HG03159 (cell line): ENCODE data around the gene PDZRN4.
"Not testable (repeated sequence)": the region's sequence is repeated elsewhere in the genome, so short reads cannot be mapped to it uniquely, and the experiment has no call there.

ENCODE experiments used
- ATAC-seq: cut with Tn5 transposase; IDR thresholded peaks from one replicate; pipeline ENCODE4 v1.9.1; 2021; ENCODE audit warnings: mild to moderate bottlenecking, moderate library complexity; ENCODE audit not compliant: unreplicated experiment

Gene PDZRN4

DNA sequence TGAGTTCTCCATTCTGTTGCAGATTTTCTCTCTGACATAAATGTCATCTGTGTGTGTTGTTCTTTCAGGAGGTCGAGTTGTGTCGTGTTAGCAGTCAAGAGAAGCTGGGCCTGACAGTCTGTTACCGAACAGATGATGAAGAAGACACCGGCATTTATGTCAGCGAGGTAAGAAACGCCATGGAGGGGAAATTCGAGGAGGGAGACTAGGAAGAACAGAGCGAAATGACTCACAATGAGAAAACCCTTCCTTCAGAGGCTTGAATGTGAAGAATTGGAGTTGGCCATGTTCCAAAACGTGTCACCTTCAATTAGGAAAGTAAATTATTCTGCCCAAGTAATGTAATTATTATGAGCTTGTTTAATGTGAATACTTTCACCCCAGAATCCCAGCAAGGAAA lies 364.5 kb downstream of the PDZRN4 start:
- no peak for ATAC-seq

DNA sequence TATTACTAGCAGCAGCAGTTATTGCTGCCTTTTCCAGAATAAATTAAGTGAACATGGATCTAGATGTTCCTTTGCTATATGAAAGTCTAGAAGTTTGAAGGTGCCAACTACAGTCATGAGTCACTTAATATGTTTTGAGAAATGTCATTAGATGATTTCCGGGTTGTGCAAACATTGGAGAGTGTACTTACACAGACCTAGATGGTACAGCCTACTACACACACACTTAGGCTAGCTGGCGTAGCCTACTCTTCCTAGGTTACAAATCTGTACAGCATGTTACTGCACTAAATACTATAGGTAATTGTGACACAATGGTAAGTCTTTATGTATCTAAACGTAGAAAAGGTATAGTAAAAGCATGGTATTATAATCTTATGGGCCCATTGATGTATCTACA lies 368.1 kb downstream of the PDZRN4 start:
- ATAC-seq, result no peak

DNA sequence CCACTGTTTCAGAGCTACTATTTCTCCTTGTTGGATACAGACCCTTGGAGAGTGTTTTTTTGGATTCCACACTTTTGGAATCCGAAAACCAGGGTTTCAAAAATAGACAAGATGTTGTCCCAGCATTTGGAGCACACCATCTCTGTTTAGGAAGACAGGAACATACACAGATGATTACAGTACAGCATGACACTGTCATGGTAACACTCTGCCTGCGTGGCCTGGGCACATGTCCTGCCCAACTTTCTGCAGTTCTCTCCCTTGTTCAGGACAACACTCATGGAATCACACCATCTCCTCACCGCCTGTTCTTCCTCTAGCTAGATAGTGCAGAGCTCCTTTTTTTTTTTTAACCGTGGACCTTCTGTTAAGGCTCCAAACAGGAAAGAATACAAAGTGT lies 369.2 kb downstream of the PDZRN4 start:
- no peak for ATAC-seq

DNA sequence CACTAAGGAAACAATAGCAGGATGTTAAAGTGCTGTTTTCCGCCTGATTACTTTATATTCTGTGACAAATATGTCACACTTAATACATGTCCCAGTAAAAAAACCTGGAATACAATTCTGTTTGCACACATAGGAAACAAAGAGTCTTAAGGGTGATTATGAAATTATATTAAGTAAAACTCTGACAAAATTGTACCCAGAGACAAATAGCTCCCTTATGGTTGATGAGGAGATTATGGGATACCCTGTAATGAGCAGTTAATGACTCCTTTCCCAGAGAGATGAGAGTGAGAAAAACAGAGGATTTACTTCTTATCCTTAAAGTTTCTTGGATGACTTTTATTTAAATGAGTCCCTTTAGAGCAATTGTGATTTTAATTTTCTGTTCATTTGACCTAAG lies 370.6 kb downstream of the PDZRN4 start:
- no peak for ATAC-seq

DNA sequence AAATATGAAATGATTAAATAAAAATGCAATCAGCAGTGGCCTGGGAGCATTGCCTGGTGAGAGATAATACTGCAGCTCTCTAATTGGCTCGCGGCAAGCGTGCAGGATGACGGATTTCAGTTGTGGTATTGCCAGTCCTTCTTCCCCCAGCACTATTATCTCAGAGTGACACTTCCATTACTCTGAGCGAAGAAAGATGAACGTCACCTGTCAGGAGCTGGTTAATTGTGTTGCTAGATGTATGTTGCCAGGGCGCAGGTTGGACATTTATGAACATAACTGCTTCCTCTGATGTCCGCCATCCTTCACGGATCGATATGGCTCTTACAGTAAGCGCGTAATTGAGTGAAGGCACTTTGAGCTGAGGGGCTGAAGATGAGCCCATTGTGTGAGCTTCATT lies 374.9 kb downstream of the PDZRN4 start:
- no peak for ATAC-seq

DNA sequence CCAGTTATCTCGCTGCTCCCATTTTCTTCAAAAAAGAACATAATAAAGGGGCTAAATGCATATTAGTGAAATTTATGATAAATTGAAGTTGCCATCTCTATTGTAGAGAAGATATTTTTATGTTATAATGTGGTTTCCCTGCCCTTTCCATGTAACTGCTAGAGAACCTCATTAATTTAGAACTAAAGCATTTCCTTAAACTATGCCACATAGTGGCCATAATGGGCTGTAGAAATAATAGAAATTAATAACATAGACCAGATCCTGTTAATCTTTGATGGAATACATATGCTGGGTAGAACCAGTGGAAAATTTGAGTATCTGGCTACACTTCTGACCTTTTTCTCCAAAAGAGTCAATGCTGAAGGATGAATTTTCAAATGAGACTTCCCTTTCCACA lies 376.7 kb downstream of the PDZRN4 start:
- no peak for ATAC-seq

DNA sequence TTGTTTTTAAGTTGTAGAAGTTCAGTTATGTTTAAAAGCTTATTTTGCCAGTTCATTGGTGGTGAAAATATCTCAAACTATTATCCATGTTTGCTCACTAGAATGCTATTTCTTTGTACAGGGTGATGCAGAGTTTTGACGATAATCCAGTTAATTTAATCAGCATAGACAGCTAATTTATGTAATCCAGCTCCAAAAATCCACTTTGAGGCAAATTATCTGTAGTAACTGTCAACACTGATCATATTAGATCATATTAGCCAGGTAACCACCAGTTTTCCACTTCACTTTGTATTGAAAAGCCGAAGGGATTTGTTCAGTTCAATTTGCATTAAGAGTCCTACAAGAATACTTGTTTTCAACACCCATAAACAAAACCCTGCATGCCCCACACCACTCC lies 378.6 kb downstream of the PDZRN4 start:
- no peak for ATAC-seq

DNA sequence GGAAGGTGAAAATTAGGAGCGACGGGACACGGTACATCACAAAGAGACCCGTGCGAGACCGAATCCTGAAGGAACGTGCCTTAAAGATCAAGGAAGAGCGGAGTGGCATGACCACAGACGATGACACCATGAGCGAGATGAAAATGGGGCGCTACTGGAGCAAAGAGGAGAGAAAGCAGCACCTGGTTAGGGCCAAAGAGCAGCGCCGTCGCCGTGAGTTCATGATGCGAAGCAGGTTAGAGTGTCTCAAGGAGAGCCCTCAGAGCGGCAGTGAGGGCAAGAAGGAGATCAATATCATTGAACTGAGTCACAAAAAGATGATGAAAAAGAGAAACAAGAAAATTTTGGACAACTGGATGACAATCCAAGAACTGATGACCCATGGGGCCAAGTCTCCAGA lies 385.3 kb downstream of the PDZRN4 start:
- ATAC-seq, result no peak

DNA sequence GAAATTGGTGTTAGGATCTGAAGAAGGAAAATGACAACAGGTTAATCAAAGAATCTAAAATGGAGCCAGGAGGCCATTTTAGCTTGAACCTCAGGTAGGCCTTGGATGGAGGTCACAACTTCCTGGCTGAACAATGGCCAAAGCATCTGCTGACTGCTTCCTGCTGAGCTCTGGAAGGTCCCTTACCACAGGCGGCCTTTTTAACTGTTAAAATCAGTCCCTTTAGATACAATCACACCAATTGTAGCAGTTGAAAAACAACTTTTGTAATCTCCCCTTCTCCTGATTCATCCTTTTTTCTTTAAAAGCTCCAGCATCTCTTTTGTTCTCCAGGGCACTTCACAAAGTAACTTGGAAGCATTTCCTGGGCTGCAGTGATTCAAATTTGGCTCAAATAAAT lies 388.8 kb downstream of the PDZRN4 start:
- ATAC-seq, result no peak

DNA sequence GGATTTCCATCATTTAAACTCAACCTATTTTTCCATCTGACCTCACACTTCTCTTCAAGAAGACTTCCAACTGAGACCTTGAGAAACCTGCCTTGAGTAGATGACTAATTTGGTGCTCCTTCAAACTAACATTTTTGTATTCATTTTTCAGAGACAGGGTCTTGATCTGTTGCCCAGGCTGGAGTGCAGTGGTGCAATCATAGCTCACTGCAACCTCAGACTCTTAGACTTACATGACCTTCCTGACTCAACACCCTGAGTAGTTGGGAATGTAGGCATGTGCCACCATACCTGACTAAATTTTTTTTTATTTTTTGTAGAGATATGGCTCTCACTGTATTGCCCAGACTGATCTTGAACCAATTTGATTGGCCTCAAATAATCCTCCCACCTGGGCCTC lies 389.9 kb downstream of the PDZRN4 start:
- ATAC-seq, result no peak

DNA sequence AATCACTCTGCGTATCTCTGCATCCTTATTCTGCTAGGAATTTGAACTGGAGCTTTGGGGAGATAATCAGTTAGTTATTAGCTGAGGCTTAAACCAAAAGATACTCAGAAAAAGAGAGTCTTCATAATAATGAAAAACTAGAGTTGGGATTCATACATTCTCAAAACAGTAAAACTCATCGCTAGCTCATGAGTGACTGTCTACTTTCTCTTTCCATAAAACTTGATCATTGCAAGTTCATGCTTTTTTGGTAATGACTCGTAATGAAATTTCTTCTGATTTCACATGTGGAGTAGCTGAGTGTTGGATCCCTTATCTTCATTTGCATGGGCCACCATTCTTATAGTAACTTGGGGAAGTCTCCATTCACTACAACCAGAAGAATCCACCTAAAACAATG lies 397.7 kb downstream of the PDZRN4 start:
- ATAC-seq, result no peak

DNA sequence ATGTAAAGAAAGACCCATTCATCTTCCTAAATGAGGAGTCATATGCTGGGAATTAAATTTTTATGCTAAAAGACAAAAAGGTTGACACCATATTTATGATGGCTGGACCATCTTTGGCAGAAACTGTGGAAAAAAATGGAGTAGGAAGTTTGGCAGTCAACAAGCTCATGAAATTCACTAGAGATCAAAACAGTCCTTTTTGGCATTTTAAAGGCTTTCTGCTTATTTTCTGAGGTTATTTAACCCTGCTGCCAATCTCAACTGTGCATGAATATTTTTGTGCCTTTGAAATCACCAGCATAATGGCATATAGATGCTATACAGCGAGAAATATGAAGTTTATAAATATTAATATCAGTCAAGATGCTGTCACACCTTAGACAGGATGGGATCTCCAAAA lies 399.5 kb downstream of the PDZRN4 start:
- no peak for ATAC-seq

DNA sequence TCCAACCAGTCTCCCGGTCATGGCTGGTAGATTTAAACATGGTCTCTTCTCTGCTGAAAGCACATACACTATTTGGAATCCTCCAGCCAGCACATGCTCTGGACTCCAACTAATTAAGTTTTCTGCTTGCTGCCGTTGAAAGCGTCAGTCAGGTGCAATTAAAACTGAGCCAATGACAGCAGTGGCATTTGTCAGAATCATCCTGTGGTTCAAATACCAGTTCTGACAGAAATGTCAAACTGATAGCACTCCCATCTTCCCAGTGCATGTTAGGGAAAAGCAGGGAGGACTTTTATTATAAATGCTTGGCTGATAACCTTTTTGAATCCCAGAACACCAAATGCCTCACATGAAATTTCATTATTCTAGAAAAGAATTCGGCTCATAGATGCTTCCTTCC lies 401.8 kb downstream of the PDZRN4 start:
- ATAC-seq, result no peak

DNA sequence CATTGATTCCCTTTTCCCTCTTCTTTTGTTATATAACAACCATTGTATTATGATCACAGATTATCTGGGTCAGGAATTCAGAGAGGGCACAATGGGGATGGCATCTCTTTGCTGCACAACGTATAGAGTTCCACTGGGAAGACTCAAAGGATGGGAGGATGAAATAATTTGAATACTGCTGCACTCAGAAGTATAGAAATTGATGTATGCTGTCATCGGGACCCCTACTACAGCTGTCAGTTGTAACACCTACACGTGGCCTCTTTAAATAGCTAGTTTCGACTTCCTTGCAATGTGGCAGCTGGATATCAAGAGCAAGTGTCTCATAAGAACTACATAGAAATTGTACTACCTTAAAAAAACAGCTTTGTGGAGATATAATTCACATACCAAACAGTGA lies 408.1 kb downstream of the PDZRN4 start:
- ATAC-seq, result no peak

DNA sequence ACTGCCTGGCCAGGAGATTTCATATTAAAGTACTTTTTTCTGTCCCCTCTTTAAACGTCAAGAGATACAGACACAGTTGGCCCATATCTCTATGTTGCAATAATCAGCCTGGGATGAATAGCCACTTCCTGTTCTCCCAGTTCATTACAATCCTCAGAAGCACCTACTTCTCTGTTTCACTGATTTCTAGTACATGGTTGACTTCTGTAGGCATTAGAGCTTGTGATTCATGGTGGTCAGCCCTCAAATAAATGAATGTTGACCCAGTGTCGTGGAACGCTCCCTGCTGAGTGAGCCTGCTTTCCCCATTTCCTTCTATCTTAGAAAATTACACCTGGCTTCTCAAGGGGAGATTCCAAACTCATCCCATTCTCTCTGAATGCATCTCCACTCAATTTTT lies 416.7 kb downstream of the PDZRN4 start:
- ATAC-seq, result no peak

DNA sequence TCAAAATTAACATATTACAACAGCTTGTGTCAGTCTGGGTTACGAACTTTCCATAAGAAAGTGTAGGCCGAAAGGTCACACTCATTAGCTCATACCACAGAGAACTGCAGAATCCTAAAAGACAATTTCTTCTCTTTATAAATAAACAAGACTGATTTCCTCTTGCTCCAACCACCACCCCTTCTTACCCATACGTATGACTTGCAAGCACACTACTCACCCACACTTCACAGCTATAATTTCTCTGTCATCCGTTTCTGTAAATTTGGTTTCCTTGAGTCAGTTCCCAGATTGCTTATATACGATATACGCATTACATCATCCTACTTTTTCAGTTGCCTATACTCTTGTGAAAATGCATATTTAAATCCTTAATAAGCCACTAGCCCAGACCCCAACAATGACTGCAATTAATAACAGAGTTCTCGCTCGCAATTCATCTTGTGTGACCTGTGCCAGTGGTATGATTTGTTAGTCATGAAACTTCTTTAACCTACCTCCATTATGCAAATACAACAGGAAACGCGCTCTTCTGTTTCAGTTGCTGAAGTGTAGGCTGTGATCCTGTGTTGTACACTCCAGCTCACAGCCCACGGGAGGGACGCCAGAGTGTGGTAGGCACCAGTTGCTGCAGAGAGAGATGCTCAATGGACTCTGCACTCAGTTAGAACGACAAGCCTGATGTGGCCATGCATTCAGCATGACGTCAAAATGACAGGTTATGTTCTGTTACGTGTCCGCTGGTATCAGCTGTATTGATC lies 417.6 kb downstream of the PDZRN4 start:
- no peak for ATAC-seq

DNA sequence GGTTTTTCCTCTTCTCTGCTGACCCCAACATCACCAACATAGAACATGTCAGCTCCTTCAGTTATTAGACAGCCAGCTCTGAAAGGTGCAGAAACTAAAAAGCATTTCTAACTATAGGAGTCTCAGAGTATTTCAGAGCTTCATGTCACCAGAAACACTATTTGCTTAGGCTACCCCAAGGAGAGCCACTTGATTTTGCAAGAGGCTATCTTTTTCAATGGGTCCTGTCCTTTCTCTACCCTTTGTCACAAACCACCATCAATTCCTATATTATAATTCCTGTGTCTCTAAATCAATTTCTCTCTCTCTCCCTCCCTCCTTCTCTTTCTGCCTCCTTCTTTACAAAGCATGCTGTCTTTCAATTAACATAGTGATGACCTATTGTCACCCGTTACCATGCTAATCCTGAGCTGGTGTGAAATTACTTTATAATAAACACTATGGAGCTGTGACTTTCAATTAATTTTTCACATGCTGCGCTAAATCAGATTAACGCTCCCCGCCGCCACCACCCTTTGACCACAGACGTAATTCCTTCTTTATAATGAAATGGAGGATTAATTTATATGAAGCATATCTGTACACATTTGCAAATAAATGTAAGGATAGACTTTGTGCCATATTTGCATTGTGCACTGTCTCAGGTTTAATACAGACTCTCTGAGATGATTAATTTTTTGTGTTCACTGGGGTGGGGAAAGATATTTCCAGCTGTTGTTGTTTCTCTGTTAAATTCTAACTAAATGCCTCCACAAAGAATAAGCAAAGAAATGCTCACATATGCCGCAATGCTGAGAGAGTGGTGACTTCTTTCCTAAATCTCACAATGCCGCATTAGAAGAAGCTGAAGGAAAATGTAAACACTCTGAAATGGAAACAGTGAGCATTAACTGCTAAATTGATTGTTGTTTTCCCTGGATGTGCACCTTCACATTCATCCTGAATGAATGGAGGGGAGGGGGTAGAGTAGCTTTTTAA lies 418.6 kb downstream of the PDZRN4 start:
- no peak for ATAC-seq

DNA sequence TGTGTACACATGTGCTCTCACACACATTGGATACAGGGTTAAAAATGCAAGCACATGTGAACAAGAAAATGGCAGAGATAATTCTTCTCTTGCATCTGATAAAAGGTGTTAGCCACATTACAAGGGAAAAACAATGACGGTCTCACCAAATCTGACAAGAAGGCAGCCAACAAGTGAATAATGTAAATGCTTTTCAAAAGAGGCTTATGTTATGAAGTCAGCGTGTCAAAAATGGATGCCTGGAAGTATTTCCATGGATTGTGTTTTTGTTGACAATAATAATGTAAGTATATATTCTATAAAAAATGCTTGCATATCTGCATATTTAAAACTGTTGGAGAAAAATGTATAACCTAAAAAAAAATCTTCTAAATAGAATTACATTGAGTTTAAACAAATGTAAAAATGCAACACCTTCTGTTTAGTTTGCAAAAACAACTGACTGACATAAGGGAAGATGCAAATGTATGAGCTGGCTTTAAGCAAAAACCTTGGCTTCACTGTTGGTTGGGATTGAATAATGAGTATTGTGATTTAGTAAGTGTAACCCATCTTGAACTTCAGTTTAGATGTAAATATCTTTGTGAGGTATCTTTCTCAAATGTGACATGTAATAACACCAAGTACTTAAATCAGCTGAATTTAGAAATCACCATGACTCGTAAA lies 424.9 kb downstream of the PDZRN4 start:
- no peak for ATAC-seq

DNA sequence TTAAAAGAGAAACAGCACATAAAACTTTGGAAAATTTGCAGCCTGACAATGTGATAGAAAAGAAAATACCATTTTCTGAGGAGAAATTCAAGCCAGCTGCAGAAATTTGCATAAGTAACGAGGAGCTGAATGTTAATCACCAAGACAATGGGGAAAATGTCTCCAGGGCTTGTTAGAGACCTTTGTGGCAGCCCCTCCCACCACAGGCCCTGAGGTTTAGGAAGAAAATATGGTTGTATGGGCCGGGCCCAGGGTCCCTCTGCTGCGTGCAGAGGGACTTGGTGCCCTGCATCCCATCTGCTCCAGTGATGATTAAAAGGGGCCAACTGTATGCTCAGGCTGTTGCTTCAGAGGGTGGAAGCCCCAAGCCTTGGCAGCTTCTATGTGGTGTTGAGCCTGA lies 427.1 kb downstream of the PDZRN4 start:
- not testable (repeated sequence) for ATAC-seq

DNA sequence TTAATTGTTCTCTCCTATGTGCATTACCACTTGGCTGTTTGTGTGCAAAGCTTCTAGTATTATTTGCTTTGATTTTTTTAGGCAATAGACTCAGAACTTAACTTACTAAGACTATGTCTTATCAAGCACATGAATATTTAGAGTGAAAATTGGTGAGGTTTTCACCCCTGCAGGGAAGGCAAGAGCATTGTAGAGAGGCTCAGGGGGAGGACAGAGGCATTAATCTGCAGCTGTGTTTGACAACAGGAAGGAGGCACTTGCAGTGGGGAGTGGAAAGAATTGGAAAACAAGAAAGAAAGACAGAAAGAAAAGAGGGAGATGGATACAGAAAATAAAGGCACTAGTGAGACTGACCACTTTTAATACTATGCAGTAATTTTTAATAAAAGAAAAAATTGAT lies 431.6 kb downstream of the PDZRN4 start:
- ATAC-seq, result no peak

DNA sequence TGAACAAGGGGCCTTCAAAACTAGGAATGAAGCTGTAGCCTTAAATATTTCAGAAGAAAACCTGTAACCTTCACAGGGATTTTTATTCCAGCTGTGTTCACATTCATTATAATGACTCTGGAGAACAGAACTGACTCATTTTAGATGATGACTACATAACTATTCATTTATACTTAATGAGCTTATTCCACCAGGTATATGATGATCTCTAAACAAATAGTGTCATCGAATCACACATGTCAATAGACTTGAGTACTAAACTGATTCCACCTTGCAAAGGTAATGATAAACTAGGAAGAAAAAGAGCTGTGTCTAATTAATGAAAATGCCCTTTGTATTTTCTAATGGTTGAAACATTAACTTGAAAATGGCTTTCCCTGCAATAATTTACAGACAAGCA lies 433.2 kb downstream of the PDZRN4 start:
- no peak for ATAC-seq
